ENCODE data around the gene DNAJC12.
"Not testable (repeated sequence)": the region's sequence is repeated elsewhere in the genome, so short reads cannot be mapped to it uniquely, and the experiment has no call there.

DNAJC12 gene

DNA sequence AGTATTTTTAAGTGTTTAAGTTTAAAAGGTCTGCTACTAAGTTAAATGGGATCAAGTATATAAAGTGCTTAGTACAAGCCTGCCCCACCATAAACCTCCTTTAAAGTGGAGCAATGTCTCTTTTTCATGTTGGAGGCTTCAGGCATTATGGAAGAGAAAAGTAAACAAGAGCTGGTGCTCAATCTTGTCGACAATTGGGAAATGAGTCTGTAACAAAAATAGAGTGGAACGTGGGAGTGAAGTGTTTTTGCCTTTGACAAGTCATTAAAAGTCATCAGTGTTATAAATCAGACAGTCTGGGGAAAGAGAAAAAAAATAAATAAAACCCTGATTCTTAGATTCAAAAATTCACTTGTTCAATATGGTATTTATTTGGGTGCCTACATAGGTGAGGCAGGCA, 44.7 kb downstream of the DNAJC12 start:
- DNase-seq (ENCODE audit: low read depth, low spot score), result no peak

DNA sequence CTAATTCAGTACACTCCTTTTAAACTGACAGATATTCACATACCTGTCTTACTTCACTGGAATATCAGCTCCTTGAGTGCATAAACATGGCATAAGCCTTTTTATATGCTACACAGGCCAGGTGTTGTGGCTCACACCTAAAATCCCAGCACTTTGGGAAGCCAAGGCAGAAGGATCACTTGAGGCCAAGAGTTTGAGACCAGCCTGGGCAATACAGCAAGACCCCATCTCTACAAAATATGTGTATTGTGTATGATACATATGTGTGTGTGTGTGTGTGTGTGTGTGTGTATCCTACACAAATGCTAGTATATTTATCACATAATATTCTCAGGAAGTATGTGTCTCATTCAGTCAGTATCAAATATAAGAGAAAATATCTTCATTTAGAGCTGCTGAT, 45.3 kb downstream of the DNAJC12 start:
- DNase-seq (ENCODE audit: low read depth, low spot score), result no peak

DNA sequence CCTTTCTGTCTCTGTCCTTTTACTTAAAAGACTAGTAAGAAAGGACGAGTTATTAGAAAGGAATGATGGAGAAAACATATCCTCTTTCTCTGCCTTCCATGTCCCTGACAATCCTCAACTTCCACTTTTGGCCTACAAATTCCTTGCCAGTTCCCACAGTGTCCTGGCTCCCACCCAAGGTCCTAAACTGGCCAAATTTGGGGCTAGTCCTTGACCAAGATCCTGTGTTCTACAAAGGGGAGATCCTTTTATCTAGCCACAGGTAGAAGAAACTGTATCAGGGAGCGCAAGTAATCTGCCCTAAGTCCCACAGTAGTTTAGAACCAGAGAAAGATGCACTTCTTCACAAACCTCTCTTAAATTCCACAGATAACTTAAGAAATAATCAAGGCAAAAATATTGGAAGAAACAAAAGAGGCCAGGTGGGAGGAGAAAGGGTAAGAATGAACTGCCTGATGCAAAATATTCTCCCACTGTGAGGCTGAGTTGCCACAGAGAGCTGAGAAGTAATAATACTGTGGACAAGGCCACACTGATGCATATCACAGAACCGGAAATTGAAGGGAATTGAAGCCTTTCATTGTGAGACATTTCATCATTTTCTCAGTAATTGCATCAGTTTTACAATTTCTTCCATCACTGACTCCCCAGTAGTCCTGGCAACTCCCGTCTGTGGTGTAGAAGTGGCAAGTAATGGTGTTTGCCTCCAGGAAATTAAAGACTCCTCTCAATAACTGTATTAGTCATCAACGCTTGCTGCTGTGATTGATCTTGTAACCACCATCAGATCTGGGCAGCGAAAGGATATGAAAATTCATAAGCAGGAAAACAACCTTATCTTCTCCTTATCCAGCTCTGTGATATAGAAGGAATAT, 47.2 kb downstream of the DNAJC12 start:
- no peak for DNase-seq (ENCODE audit: low read depth, low spot score)

DNA sequence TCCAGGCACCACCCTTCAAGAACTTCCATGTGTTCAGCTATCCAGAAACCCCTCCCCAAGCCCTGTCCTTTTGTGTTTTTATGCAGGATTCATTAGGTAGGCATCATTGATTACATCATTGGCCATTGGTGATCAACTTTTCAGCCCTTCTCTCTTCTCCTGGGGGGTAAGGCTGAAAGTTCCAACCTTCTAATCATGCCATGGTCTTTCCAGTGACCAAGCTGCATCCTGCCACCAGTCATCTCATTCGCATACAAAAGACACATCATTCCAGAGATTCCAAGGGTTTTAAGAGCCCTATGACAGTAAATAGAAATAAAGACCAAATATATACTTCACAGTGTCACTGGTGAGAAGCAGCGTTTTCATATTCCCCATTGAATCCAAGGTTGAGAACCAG, 48.2 kb downstream of the DNAJC12 start:
- DNase-seq (ENCODE audit: low read depth, low spot score), result no peak

DNA sequence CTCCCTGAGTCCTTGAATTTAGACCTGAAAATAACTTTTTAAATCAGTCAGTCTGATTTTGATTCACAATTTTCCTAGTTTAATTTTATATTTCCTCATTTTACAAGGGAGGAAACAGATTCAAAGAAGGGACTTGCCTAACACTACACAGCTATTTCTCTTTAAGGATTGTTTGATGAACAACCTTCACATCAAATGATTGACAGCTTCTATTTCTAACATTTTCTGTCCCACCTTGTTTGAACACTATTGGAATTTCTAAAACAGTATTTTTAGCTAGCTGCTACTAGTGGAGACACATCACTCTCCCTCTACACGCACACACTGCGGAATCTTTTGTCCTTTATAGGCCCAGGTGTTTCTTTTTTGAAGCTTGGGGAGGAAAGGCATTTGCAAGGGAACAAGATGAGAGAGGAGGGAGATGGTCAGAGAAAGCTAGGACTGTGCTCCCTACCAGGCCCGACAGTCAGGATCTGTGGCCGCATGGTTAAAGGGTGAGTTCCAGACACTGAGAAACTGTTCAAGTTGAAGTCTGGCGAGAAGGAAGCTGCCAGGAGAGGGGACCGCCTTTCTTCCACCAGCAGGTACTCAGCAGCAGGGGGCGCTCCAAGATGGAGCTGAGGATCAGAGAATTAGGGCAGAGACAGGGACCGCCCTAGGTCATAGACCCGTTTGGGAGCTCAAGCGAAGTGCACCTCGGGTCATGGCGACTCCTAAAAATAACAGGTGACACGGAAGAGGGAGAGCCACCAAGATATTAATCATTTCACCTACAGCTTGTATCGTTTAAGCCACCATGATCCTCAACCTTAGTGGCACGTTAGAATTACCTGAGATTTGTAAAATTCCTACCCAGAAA, 49.7 kb downstream of the DNAJC12 start:
- DNase-seq (ENCODE audit: low read depth, low spot score), result no peak

DNA sequence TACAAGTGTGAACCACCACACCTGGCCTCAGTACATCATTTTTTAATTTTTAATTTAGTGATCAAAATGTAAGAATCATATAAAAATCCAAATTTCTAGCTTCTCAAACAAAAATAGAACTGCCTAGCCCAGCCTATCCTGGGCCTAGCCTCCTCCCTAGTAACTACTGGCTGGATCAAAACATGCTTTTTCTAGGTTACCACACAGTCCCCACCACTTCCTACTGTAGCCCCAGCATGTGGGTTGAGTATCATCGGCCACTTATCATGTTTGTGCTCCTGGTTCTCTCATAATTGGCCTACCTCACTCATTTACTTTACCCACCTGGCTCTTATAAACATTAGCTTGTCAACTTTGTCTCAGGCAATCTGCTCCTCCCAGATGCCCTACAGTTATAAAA, 52.9 kb downstream of the DNAJC12 start:
- DNase-seq (ENCODE audit: low read depth, low spot score), result no peak

DNA sequence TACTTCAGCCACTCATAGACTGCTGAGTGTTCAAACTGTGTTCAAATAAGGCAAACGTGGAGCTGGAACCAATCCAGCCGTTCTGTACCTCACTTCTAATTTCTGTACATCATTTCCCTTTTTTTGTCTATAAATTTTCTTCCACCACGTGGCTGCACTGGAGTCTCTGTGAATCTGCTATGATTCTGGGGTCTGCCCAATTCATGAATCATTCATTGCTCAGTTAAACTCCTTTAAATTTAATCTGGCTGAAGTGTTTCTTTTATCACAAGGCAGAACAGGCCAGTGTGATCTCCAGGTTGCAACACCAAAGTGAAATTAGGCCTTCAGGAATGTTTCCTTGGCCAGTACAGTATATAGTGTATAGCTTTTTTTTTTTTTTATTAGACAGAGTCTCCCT, 53.5 kb downstream of the DNAJC12 start:
- no peak for DNase-seq (ENCODE audit: low read depth, low spot score)

DNA sequence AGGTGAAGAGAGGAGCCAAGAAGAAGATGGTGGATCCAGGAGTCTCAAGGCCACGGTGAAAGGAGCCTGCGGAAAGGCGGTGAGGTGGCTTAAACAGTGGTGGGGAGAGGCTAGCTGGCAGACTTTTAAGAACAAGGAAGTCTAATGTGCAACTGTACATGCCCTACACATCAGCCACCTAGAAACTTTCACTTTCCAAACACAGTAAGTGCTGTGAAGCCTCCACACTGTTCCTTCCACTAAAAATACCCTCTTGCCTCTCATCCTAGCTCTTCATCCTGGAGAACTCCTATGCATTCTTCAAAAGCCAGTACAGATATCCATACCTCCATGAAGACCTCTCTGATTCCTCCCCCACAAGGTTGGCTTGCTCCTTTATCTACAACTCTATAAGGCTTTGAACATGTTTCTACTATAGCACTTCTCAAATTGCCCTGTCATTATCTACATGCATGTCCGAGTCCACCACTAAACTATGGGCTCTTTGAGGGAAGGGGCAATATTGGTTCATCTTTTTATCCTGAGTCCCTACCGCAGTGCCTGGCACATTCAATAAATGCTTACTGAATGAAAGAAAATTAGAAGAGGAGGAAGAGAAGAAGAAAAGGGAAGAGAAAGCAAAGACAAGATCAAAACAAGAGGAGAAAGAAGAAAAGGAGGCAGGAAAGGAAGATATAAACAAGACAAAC, 54.2 kb downstream of the DNAJC12 start:
- no peak for DNase-seq (ENCODE audit: low read depth, low spot score)

DNA sequence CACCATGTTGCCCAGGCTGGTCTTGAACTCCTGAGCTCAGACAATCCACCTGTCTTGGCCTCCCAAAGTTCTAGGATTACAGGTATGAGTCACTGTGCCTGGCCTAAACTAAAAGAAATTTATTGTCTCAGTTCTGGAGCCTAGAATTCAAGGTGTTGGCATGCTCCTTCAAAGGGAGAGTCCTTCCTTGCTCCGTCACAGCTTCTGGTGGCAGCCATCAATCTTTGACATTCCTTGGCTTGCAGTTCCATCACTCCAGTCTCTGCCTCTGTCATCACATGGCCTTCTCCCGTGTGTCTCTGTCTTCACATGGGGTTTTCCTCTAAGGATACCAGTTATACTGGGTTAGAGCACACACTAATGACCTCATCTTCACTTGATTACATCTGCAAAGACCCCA, 55.5 kb downstream of the DNAJC12 start:
- DNase-seq (ENCODE audit: low read depth, low spot score), result no peak

DNA sequence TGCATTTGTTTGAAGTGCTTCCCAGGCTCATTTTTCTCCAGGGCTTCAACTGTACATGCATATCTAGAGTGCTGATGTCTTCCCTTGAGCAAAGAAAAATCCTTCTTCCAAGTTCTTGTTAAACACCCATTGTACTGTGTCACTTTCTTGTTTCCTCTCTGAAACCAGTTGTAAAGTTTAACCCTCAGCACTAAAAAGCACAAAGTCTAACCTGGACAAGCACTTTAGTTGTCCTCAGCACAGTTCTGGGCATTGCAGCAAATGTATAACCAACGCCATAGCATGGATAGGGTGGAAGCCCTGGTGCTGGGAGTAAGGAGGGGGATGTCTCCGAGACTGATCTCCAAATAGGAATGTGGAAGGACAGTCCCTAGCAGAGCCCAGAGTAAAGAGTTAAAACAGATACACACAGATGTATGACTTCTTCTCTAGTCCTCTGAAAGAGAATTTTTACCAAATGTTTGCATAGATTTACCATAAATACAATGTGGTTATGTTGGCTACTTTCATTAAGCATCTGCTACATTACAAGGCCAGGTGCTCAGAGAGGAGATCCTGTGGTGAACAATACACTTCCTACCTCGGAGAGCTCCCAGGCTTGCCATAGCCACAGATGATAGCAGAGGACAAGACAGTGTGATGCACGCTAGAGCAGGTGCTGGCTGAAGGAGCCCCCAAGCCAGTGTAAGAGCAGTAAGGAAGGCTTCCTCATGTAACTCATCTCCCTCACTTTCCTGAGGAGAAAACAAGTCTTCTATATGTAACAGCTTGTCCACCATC, 57.0 kb downstream of the DNAJC12 start:
- no peak for DNase-seq (ENCODE audit: low read depth, low spot score)

DNA sequence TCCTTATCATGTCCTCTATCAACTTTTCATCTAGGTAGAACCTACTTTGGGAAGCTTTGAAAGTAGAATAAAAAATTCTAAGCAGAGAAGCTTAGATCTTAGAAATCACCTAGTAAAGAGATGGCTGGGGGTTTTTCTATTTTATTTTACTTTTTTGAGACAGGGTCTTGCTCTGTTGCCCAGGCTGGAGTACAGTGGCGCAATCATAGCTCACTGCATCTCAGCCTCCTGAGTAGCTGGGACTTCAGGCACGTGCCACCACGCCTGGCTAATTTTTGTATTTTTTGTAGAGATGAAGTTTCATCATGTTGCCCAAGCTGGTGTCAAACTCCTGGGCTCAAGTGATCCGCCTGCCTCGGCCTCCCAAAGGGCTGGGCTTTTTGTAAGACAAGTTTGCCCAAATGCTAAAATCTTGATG, 57.8 kb downstream of the DNAJC12 start:
- not testable (repeated sequence) for DNase-seq (ENCODE audit: low read depth, low spot score)

DNA sequence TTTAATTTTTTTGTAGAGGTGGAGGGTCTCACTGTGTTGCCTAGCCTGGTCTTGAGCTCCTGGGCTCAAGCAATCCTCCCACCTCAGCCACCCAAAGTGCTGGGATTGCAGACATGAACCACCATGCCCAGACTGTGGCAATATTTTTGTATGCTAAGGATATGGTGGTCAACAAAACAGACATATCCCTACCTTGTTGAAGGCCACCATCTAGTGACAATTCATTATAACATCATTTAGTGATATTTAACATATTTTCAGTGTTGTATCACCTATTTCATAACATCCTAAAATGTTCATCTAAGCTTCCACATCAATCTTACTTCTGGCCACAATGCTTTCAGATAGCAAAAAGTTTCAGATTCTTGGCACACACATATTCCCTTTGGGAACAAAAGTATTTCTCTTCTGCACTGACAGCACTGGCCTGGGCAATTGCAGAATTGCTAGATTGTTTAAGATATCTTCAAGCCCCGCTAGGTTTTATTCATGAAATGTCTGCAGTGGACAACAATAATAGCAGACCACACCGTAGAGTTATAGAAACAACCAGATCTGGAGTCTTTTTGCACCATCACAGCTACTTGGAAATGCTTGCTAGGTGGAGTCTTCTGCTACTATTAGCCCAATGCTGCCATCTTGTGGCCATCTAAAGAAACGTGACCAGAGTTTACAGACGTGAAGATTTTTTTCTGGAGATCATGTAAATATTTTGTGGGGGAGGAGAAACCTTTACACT, 58.4 kb downstream of the DNAJC12 start:
- DNase-seq (ENCODE audit: low read depth, low spot score), result peak; percentile 69

DNA sequence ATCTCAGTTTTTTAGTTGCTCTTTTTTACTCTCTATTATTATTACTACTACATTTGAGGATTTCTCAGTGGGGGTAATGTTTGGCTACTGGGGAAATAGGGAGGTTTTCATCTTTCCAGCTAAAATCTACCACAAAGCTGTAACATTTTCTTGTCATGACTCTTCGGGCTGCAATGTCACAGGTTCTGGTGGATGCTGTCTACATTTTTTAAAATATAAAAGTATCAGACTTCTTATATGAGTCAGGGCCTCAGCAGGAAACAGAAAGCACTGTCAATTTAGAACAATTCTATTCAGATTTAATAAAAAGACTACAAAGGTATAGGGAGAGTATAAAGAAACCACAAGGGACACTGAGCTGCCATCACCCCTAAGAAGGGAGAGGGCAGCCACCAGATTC, 61.6 kb downstream of the DNAJC12 start:
- no peak for DNase-seq (ENCODE audit: low read depth, low spot score)

DNA sequence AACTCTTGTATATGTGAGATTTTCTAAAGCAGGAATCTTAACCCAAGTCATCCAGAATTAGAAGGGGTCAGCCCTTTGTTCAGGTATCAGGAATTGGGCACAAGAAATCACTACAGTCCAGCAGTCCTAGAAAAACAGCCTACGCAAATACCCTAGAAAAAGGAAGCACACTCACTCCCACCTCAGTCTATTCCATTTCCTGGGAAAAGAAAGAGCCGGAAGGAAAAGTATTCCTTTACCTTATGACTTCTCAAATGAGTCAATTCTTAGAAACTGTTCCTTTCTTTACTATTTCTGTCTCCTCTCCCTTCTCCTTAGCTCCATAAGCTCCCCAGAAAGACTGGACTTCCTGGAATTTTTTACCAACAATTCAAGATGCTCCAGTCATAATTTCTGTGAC, 62.7 kb downstream of the DNAJC12 start:
- no peak for DNase-seq (ENCODE audit: low read depth, low spot score)

DNA sequence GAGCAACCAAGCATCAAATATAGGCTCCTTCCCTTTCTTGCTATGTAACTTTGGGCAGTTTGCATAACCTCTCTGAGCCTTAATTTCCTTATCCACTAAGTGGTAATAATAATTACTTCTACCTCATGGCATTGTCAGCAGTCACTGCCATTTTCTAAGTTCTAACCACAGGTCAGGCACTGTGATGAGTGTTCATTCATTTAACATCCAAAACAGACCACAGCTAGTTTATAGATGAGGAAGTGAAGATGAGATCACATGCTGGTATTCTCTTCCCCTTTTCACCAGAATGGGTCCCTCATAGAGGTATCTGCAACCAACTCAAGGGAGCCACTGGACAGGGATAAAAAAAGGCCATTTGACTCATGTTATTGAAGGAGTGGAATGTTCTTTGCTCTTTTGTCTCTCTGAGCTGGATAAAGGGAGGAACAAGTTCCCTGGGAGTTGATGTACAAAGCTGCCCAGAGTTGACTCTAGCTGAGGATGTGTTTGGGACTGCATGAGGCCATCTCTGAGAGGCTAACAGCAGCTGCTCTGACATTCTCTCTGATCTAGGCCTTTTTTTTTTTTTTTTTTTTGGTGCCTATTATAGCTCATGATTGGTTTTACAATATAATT, 65.0 kb downstream of the DNAJC12 start:
- no peak for DNase-seq (ENCODE audit: low read depth, low spot score)

DNA sequence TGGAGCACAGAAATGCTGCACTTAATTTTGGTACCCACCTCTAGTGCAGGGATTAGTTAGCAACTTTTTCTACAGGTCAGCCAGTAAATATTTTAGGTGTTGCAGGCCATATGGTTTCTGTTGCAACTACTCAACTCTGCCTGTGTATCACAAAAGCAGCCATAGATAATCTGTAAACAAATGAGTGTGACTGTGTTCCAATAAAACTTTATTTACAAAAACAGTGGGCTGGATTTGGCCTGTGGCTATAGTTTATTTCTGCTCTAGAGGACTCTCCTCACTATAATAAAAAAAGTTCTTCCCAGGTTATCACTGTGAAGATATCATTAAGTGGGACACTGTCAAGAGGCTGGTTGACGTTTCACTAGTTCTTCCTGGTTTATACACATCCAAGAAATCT, 65.8 kb downstream of the DNAJC12 start:
- DNase-seq (ENCODE audit: low read depth, low spot score), result no peak

DNA sequence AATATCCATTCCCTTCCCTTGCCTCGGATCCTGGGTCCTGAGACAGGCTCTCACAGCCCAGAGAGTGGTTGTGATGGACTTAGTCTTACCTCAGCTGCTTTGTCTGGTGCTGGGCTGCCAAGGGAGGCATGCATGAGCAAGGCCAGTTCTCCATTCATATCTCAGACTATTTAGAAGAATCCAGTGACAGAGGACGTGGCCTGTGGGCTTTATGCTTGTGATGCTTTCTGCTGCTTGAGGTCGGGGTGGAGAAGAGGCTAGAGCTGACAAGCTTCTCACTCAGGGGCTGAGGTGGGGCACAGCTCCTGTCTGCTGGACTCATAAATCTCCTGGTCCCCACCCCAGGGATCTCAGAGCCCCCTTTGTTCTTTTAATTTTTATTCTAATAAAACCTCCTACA, 66.8 kb downstream of the DNAJC12 start:
- no peak for DNase-seq (ENCODE audit: low read depth, low spot score)

DNA sequence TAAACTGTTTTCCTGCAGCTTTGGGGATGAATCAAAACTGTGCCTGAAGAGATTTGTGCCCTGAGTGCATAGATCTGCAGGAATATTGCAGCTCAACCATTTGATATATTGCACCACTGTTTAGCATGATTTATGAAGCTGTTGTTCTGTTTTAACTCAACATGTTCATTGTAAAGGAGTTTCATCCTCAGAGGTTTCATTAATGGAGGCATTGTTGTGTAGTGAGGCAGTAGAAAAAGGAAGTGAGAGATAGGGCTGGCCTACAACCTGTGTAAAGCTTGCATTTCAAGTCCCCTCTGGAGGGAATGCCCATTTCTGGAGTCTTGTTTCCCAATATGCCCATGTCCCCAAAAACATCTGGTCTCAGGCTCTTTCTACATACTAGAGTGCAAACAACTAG, 67.5 kb downstream of the DNAJC12 start:
- no peak for DNase-seq (ENCODE audit: low read depth, low spot score)

DNA sequence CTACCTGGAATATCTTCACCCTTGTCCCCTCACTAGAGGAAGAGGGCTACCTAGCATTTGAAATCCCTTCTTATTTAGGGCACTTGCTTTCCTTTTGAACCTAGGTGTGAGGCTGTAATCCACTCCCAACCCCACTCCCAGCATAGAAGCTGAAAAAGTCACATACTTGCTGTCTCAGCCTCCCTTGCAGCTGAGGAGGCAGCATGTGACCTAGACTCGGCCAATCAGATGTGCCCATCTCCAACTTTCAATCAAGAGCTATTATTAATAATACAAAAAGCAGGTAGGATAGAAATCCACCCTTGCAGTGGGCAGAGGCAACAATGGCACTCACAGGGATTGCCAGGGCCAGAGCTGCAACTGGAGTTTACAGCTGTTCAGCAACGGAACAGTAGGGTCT, 70.7 kb downstream of the DNAJC12 start:
- no peak for DNase-seq (ENCODE audit: low read depth, low spot score)

All from smooth muscle cell of the brain vasculature (primary cell).